ENCODE data around the gene RASSF8. TPM values are rescaled to one million over a fixed set of nuclear protein-coding genes. Genes with fewer than 3 reads are reported as not detected.
"Not testable (repeated sequence)": the region's sequence is repeated elsewhere in the genome, so short reads cannot be mapped to it uniquely, and the experiment has no call there.

RASSF8 gene
- total RNA-seq, 1 donor from 2014 or later = 85.7 TPM

- ATAC-seq = no peak
- intact Hi-C loops (cut with DNase I) = no loop called here
- H3K4me3 ChIP-seq = no peak overlapping the region
Observed at GRCh38 chr12:26052652-26053051, 94.2 kb downstream of the RASSF8 start.

DNA sequence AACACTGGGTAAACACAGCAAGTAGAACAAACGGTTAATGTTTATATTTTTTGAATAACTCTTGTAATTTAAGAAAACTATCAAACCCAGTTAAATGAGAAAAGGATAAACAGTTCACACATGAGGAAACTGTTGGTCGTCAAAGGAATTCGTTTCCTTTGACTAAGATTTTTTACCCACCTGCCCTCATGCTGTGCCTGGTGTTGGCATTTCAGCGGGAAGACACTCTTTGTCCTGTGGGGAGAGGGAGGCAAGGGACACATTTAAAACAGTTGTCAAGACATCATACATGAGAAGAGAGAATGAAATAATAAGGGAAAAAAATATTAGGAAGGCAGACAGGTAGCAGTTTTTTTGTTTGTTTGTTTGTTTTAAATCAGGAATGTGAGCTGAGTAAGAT, 95.9 kb downstream of the RASSF8 start:
- TF ChIP-seq CTCF (IDR thresholded peaks at IDR 0.05) = no peak
- DNase-seq (no peak), ATAC-seq (no peak)
- Histone ChIP-seq H3K4me1 (no peaks in the 10 kb centered on the region), H3K4me3 (no peak overlapping the region), H3K36me3 (no peaks in the 10 kb centered on the region), H3K27ac (no peak overlapping the region), H3K27me3 (no peaks in the 10 kb centered on the region), H3K9me3 (no peaks in the 10 kb centered on the region)
- intact Hi-C loops (cut with DNase I) = no loop called here

More at GRCh38 chr12:26052652-26053051, 94.2 kb downstream of the RASSF8 start:
- Histone ChIP-seq H3K9me3 (no peaks in the 10 kb centered on the region), H3K27ac (no peak overlapping the region), H3K27me3 (no peaks in the 10 kb centered on the region), H3K36me3 (no peaks in the 10 kb centered on the region), H3K4me1 (no peaks in the 10 kb centered on the region)
- TF ChIP-seq CTCF (IDR thresholded peaks at IDR 0.05) = no peak
- DNase-seq = no peak

DNA sequence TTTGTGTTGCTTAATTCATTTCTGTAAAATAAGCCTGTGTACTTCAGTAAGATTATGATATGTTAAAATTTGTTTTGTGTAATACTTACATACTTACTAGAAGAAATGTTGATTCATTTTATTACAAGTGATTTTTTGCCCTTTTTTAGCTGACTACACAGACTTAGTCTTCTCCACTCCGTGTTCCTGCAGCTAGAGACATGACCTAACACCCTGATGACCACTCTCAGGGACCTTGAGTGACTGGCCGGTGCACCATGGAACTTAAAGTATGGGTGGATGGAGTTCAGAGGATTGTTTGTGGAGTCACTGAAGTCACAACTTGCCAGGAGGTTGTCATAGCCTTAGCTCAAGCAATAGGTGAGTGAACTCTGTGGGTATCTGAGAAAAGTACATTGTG, 96.6 kb downstream of the RASSF8 start:
- no peaks in the 10 kb centered on the region for H3K4me1 ChIP-seq
- no peak overlapping the region for H3K27ac ChIP-seq
- intact Hi-C loops (cut with DNase I) = no loop called here
- no peak for DNase-seq
- H3K27me3 ChIP-seq = no peaks in the 10 kb centered on the region
- H3K9me3 ChIP-seq = no peaks in the 10 kb centered on the region
- no peak for TF ChIP-seq CTCF (IDR thresholded peaks at IDR 0.05)
- ATAC-seq = peak; percentile 23
- no peaks in the 10 kb centered on the region for H3K36me3 ChIP-seq
- H3K4me3 ChIP-seq = no peak overlapping the region

DNA sequence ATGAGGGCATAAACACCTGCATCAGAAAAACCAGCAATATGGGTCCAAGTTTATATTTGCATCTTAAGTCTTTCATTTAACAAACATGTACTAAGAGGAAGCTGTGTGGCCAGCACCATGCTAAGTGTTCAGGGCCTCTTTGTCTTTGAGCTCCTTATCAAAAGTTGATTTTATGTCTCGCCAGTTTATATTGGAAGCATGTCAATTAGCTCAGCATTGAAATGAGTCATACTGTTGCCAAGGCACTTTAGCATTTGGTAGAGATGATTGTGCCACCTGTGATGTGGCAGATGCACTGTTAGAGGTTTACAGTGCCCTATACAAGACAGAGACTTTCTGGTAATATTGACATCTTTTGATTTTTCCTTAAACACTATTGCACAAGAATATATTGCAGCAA, 97.9 kb downstream of the RASSF8 start:
- Histone ChIP-seq H3K4me3 (no peak overlapping the region), H3K4me1 (no peaks in the 10 kb centered on the region), H3K27ac (no peak overlapping the region), H3K36me3 (no peaks in the 10 kb centered on the region), H3K27me3 (no peaks in the 10 kb centered on the region), H3K9me3 (no peaks in the 10 kb centered on the region)
- no peak for DNase-seq
- intact Hi-C loops (cut with DNase I) = no loop called here
- ATAC-seq = peak; percentile 89
- TF ChIP-seq CTCF (IDR thresholded peaks at IDR 0.05) = no peak

- H3K4me1 ChIP-seq; ATAC-seq; H3K9me3 ChIP-seq; H3K4me3 ChIP-seq; H3K36me3 ChIP-seq; DNase-seq; intact Hi-C loops (cut with DNase I); H3K27me3 ChIP-seq; H3K27ac ChIP-seq: not testable (repeated sequence)
Observed at GRCh38 chr12:26057271-26057670, 98.8 kb downstream of the RASSF8 start.

DNA sequence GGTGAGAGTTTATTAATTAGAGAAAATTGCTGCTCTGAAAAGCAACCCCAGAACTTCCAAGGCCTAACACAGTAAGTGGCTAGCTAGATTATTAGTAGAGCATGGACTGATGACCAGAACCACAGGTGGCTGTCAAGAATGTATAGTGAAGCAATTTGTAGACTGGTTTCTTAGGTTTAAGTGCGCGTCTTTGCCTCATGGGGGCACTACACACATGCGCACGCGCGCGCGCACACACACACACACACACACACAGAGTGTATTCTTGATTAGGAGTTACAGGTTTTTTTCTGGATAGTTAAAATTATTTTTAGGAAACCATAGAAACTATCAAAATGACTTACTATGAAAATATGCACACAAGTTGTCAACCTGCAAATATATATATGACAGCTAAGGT, 99.8 kb downstream of the RASSF8 start:
- H3K27ac ChIP-seq = no peak overlapping the region
- no peaks in the 10 kb centered on the region for H3K36me3 ChIP-seq
- no peaks in the 10 kb centered on the region for H3K4me1 ChIP-seq
- no peaks in the 10 kb centered on the region for H3K9me3 ChIP-seq
- ATAC-seq = no peak
- no peaks in the 10 kb centered on the region for H3K27me3 ChIP-seq
- no peak for DNase-seq
- no peak overlapping the region for H3K4me3 ChIP-seq
- TF ChIP-seq CTCF (IDR thresholded peaks at IDR 0.05) = no peak
- intact Hi-C loops (cut with DNase I) = no loop called here
